Stimulated activated CD4-positive, alpha-beta T cell treated with anti-CD3 and anti-CD28 coated beads, Interleukin-2, amount 100 ng/mL, for 48 hours (primary cell): ENCODE measurements around the gene ATP8B1.
A peak's percentile ranks its signal among the peaks of the same experiment; 100 is the strongest.
"Not testable (repeated sequence)": the region's sequence is repeated elsewhere in the genome, so short reads cannot be mapped to it uniquely, and the experiment has no call there.

Experiments used
- DNase-seq, 2 donors: peaks; one replicate each; pipeline ENCODE4 v3.0.0-alpha.2; 2020

ATP8B1 gene

GRCh38 chr18:57803103-57803969 lies at the start of gene ATP8B1:
ATP8B1 (minus strand) TSS chr18:57803315; CDS start chr18:57731807, 71,508 bp downstream.
- DNase-seq, result no peak

GRCh38 chr18:57850063-57850462 lies 46.9 kb upstream of the ATP8B1 start:
- DNase-seq, result no peak

- not testable (repeated sequence) for DNase-seq
Observed at GRCh38 chr18:57848374-57848773, 45.3 kb upstream of the ATP8B1 start.

GRCh38 chr18:57847431-57847830 lies 44.3 kb upstream of the ATP8B1 start:
- DNase-seq, result not testable (repeated sequence)

- DNase-seq, result no peak
Observed at GRCh38 chr18:57846258-57846657, 43.1 kb upstream of the ATP8B1 start.

GRCh38 chr18:57845605-57846074 lies 42.5 kb upstream of the ATP8B1 start:
- no peak for DNase-seq

GRCh38 chr18:57844319-57844718 lies 41.2 kb upstream of the ATP8B1 start:
- no peak for DNase-seq

GRCh38 chr18:57843386-57843785 lies 40.3 kb upstream of the ATP8B1 start:
- DNase-seq, result no peak

GRCh38 chr18:57841568-57841967 lies 38.5 kb upstream of the ATP8B1 start:
- DNase-seq, result no peak

- DNase-seq, result no peak
Observed at GRCh38 chr18:57839942-57840381, 36.8 kb upstream of the ATP8B1 start.

- DNase-seq, result peak; percentile 19 to 36
Observed at GRCh38 chr18:57837917-57838548, 34.9 kb upstream of the ATP8B1 start.

GRCh38 chr18:57836557-57836956 lies 33.4 kb upstream of the ATP8B1 start:
- no peak for DNase-seq

- no peak for DNase-seq
Observed at GRCh38 chr18:57835904-57836303, 32.8 kb upstream of the ATP8B1 start.

GRCh38 chr18:57834616-57835015 lies 31.5 kb upstream of the ATP8B1 start:
- no peak for DNase-seq

GRCh38 chr18:57833441-57834101 lies 30.5 kb upstream of the ATP8B1 start:
- DNase-seq, result peak in 1 of 2 donors; percentile 2

- no peak for DNase-seq
Observed at GRCh38 chr18:57832730-57833129, 29.6 kb upstream of the ATP8B1 start.

GRCh38 chr18:57831597-57832377 lies 28.7 kb upstream of the ATP8B1 start:
- DNase-seq, result no peak

- no peak for DNase-seq
Observed at GRCh38 chr18:57827646-57828045, 24.5 kb upstream of the ATP8B1 start.

- no peak for DNase-seq
Observed at GRCh38 chr18:57826252-57826651, 23.1 kb upstream of the ATP8B1 start.

- not testable (repeated sequence) for DNase-seq
Observed at GRCh38 chr18:57820583-57820982, 17.5 kb upstream of the ATP8B1 start.

- no peak for DNase-seq
Observed at GRCh38 chr18:57819671-57820460, 16.8 kb upstream of the ATP8B1 start.

- DNase-seq, result no peak
Observed at GRCh38 chr18:57819119-57819518, 16.0 kb upstream of the ATP8B1 start.
